AG10803 (cell line): ENCODE data around the gene MUSTN1.

Source experiments
- DNase-seq: peaks from one replicate; pipeline ENCODE4 v3.0.0; 2010; ENCODE audit warnings: low read depth
- H3K4me3 ChIP-seq: 2 replicates; pipeline ENCODE4 v1.5.1; 2011; ENCODE audit warnings: mild to moderate bottlenecking, low read length, control low read depth
- TF ChIP-seq, protein P1 (sequence below): conservative IDR thresholded peaks from 2 replicates; pipeline ENCODE4 v1.5.1; 2011; ENCODE audit warnings: mild to moderate bottlenecking, low read length, control low read depth, inconsistent platforms

MUSTN1 gene

DNA sequence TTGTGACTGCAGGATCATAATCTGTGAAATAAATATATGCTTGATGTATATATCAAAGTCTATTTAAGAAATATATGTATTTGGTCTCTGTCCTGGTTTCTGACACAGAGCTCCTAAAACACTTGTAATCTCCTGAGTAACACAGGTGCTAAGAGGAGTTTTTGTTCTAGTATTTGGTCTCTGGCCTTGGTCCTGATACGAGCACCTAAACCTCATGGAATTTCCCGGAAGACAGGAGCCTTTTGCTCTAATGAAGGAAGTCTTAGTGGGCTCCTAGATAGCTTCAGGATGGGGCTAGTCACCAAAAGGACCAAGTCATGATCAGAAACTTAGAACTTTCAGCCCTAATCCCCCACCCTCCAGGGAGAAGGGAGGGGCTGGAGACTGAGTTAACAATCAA lies 19.2 kb upstream of the MUSTN1 start:
- TF ChIP-seq, protein P1, sequence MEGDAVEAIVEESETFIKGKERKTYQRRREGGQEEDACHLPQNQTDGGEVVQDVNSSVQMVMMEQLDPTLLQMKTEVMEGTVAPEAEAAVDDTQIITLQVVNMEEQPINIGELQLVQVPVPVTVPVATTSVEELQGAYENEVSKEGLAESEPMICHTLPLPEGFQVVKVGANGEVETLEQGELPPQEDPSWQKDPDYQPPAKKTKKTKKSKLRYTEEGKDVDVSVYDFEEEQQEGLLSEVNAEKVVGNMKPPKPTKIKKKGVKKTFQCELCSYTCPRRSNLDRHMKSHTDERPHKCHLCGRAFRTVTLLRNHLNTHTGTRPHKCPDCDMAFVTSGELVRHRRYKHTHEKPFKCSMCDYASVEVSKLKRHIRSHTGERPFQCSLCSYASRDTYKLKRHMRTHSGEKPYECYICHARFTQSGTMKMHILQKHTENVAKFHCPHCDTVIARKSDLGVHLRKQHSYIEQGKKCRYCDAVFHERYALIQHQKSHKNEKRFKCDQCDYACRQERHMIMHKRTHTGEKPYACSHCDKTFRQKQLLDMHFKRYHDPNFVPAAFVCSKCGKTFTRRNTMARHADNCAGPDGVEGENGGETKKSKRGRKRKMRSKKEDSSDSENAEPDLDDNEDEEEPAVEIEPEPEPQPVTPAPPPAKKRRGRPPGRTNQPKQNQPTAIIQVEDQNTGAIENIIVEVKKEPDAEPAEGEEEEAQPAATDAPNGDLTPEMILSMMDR: no peak
- DNase-seq: no peak
- H3K4me3 ChIP-seq: no peak overlapping the region

DNA sequence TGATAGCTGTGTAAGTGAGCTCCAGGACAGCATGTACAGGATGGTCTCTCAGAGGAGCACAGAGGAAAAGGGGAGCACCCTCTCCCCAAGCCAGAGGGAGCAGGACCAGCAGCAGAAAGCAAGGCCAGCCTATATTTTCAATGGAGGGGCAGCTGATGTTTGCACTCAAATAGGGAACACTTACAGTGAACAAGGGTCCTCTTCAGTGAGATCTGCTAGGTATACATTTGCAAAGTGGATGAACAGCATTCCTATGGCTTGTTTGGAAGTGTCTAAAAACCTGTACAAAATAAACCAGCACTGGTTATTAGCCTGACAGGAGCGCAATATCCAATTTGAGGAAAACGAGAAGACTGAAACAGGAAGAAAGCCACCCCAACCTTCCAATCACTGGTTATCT lies 17.6 kb upstream of the MUSTN1 start:
- DNase-seq: no peak
- TF ChIP-seq, protein P1: no peak
- H3K4me3 ChIP-seq: no peak overlapping the region

DNA sequence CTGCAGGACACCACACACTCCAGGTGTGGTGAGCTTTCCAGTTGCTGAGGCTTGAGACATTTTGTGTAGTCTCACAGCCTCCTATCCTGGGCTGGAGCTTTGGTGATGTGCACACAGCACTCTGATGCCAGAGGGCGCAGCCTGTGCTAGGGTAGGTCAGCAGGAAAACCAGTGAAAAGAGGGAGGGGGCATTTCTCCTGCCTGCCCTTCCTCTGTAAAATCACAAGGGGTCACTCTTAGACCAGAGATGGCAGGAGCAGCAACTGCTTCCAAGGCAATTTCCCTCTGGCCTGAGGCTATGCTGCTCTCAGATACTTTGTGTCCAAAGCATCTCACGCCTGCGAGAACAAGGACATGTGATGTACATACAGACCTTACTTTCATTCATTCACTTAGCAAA lies 16.5 kb upstream of the MUSTN1 start:
- TF ChIP-seq, protein P1: peak; percentile 70
- peak; percentile 56 for DNase-seq
- no peak overlapping the region for H3K4me3 ChIP-seq

DNA sequence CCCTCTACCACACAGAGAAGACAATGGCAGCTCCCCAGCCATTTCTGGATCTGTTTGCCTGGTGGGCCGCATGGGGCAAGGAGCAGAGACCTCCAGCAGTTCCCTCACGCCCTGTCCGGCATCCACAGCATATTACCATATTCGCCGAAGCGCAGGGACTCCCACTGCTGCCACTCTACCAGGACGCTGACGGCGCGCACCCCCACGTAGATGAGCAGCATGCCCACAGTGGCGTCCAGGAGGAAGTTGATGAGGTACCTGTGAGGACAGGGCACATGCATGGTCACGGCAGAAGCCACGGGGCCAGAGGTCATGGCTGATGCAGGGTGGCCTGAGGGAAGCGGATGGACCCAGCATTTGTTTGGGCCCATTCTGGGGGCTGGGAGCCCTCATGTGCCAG lies 14.8 kb upstream of the MUSTN1 start:
- TF ChIP-seq, protein P1: no peak
- no peak for DNase-seq
- H3K4me3 ChIP-seq: no peak overlapping the region

DNA sequence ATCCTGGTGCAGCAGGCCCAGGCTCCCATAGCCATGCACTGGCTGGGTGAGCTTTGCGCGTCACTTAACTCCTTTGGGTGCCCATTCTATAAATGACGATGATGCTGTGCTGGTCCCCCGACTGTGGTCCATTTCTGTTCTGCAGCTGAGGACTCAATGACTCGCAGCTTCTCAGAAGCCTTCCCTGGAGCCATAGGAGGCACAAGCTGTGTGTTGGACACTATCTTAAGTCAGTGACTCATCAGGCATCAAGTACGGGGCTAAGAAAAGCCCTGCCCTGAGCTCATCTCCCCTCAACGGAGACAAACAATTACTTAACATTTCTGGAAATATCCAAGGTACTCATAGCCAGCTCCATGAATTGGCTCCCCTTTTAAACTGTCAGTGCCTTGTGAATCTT lies 13.8 kb upstream of the MUSTN1 start:
- TF ChIP-seq, protein P1: no peak
- DNase-seq: peak; percentile 65

DNA sequence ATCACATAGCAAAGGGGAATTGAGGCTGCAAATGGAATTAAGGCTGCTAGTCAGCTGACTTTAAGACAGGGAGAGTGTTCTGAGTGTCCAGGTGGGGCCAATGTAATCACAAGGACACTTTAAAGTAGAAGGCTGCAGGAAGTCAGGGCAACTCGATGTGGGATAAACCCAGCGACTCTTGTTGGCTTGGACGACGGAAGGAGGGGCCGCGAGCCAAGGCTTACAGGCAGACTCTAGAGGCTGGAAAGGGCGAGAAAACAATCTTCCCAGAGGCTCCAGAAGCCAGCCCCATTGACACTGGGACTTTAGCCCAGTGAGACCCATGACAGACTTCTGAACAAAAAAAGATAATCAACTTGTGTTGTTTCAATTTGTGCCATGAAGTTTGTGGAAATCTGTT lies 12.9 kb upstream of the MUSTN1 start:
- no peak for DNase-seq
- H3K4me3 ChIP-seq: no peak overlapping the region
- TF ChIP-seq, protein P1: no peak

More for the DNA sequence above, 13.8 kb upstream of the MUSTN1 start:
- no peak overlapping the region for H3K4me3 ChIP-seq

DNA sequence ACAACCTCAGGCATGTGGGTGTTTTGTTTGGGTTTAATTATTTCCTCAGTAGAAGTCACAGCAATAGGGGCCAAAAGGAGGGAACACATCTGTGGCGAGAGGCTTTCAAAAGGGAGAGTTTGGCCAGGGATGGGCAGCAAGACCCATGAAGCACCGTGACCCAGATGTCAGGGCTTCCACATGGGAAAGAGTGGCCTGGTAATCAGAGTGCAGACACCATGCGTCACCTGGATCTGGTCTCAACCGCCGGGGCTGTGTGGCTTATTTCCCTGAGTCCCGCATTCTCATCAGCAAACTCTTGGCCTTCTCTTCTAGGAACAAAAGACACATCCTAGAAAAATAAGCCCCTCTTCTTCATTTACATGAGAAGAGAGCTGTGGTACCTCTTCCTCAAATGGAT lies 12.4 kb upstream of the MUSTN1 start:
- H3K4me3 ChIP-seq: no peak overlapping the region
- no peak for DNase-seq
- TF ChIP-seq, protein P1: no peak
